Measurements from ENCODE around the gene RUNX1. TPM values are rescaled to one million over a fixed set of nuclear protein-coding genes. Genes with fewer than 3 reads are reported as not detected.

Gene RUNX1
- total and polyA plus RNA-seq, 4 experiments from 2014 or later = 6.0 to 96.3 (median 56.4) TPM

DNA sequence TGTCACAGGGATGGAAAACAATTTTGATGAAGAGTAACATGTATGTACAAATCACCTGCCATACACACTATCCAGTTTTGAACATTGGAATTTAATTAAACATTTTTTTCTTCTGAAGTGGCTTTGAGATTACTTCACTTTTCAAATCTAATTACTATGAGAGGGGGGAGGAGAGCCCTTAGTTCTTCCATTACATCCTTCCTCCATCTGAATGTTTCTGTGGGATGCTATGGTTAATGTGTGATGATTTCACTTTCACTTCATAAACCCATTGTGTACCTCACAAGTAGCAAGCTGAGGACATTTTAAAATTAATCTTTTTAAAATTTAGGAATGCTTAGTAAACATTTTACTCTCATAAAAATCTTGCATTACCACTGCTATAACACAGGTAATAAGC is 156.9 kb downstream of the RUNX1 start:
- H3K27me3 Mint-ChIP-seq = peaks cover 0 to 1% of the 10 kb centered on the region in 2 donors
- H3K36me3 Mint-ChIP-seq = peaks cover 10 to 16% of the 10 kb centered on the region in 2 donors
- Histone ChIP-seq H3K27ac (ENCODE audit: low read depth, low read length) (peak overlapping the region; percentile 2), H3K27me3 (ENCODE audit: insufficient read depth, low read length) (no peaks in the 10 kb centered on the region), H3K4me1 (ENCODE audit: insufficient read depth, low read length) (peaks cover 59% of the 10 kb centered on the region), H3K9me3 (ENCODE audit: control insufficient read depth in 1 of 2, low read length in 2 of 2) (no peaks in the 10 kb centered on the region), H3K4me3 (ENCODE audit: low read length in 2 of 2) (no peak overlapping the region), H3K36me3 (ENCODE audit: insufficient read depth, low read length) (no peaks in the 10 kb centered on the region)
- peak overlapping the region in 4 of 7 donors; percentile 15 to 90 (median 52) for H3K27ac Mint-ChIP-seq
- ChIA-PET CTCF (ENCODE audit: partially characterized antibody) (interaction anchor here (1.0 to 10.8 kb wide), 6 partner anchors 9 to 508 kb away, joined by 3 to 108 read pairs (median 8); partner anchors contain the start of gene RUNX1), POLR2A (ENCODE audit: partially characterized antibody) (interaction anchor here (0.8 to 13.4 kb wide), 6 partner anchors 42 to 508 kb away, joined by 3 to 280 read pairs (median 6); partner anchors contain the start of gene RUNX1)
- peaks cover 43 to 73% (median 54%) of the 10 kb centered on the region in 4 donors for H3K4me1 Mint-ChIP-seq
- H3K9me3 Mint-ChIP-seq = peaks cover 0 to 4% (median 0%) of the 10 kb centered on the region in 8 donors
- peak overlapping the region in 6 of 8 donors; percentile 7 to 68 (median 60) for H3K4me3 Mint-ChIP-seq
- intact Hi-C loops (cut with micrococcal nuclease) = no loop called here
- peak in 3 of 5 donors; percentile 17 to 23 (median 22) for DNase-seq

DNA sequence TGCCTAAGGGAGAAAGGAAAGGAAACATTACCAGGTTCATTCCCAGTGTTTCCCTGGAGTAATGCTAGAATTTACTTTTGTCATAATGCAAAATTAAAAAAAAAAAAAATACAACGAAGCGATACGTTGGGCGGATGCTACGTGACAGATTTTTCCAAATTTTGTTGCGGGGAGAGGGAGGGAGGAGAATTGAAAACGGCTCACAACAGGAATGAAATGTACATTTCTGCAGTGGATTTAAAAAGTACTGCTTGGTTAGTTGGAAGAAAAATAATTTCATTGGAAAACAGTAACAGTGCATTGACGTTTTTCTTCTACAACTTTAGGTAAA is 157.5 kb downstream of the RUNX1 start:
- intact Hi-C loops (cut with micrococcal nuclease) = no loop called here
- Mint-ChIP-seq H3K27me3 (peaks cover 0 to 1% of the 10 kb centered on the region in 2 donors), H3K27ac (peak overlapping the region in 4 of 7 donors; percentile 48 to 90 (median 74)), H3K4me1 (peaks cover 39 to 70% (median 50%) of the 10 kb centered on the region in 4 donors), H3K9me3 (peaks cover 0 to 4% (median 0%) of the 10 kb centered on the region in 8 donors), H3K36me3 (peaks cover 4 to 11% of the 10 kb centered on the region in 2 donors), H3K4me3 (peak overlapping the region; percentile 49 to 73 (median 65))
- no peaks in the 10 kb centered on the region for H3K9me3 ChIP-seq (ENCODE audit: control insufficient read depth in 1 of 2, low read length in 2 of 2)
- POLR2A ChIA-PET (ENCODE audit: partially characterized antibody) = interaction anchor here (8.7 to 13.4 kb wide), 2 partner anchors 135 to 156 kb away, joined by 90 to 280 read pairs; partner anchors contain the start of gene RUNX1
- no peak overlapping the region for H3K4me3 ChIP-seq (ENCODE audit: low read length in 2 of 2)
- H3K27me3 ChIP-seq (ENCODE audit: insufficient read depth, low read length) = no peaks in the 10 kb centered on the region
- CTCF ChIA-PET (ENCODE audit: partially characterized antibody) = interaction anchor here (1.3 to 10.8 kb wide), 4 partner anchors 83 to 509 kb away, joined by 6 to 108 read pairs (median 10); partner anchors contain the start of gene RUNX1
- DNase-seq = no peak
- H3K36me3 ChIP-seq (ENCODE audit: insufficient read depth, low read length) = no peaks in the 10 kb centered on the region
- peaks cover 60% of the 10 kb centered on the region for H3K4me1 ChIP-seq (ENCODE audit: insufficient read depth, low read length)
- no peak overlapping the region for H3K27ac ChIP-seq (ENCODE audit: low read depth, low read length)

DNA sequence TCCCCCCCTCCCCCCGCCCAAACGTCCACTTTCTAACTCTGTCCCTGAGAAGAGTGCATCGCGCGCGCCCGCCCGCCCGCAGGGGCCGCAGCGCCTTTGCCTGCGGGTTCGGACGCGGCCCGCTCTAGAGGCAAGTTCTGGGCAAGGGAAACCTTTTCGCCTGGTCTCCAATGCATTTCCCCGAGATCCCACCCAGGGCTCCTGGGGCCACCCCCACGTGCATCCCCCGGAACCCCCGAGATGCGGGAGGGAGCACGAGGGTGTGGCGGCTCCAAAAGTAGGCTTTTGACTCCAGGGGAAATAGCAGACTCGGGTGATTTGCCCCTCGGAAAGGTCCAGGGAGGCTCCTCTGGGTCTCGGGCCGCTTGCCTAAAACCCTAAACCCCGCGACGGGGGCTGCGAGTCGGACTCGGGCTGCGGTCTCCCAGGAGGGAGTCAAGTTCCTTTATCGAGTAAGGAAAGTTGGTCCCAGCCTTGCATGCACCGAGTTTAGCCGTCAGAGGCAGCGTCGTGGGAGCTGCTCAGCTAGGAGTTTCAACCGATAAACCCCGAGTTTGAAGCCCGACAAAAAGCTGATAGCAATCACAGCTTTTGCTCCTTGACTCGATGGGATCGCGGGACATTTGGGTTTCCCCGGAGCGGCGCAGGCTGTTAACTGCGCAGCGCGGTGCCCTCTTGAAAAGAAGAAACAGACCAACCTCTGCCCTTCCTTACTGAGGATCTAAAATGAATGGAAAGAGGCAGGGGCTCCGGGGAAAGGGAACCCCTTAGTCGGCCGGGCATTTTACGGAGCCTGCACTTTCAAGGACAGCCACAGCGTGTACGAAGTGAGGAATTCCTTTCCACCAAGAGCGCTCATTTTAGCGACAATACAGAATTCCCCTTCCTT is 158.1 kb downstream of the RUNX1 start:
- Mint-ChIP-seq H3K36me3 (peaks cover under 1 to 11% of the 10 kb centered on the region in 2 donors), H3K4me3 (peak overlapping the region; percentile 17 to 78 (median 55)), H3K27me3 (peaks cover 0 to 1% of the 10 kb centered on the region in 2 donors), H3K4me1 (peaks cover 37 to 71% (median 50%) of the 10 kb centered on the region in 4 donors), H3K9me3 (peaks cover 0 to 4% (median 0%) of the 10 kb centered on the region in 8 donors), H3K27ac (peak overlapping the region in 6 of 7 donors; percentile 47 to 90 (median 57))
- intact Hi-C loops (cut with micrococcal nuclease) = loop anchor here (1.0 kb wide), 3 partner anchors 135 to 509 kb away; no protein-coding TSS in a partner anchor
- peak overlapping the region; percentile 75 for H3K27ac ChIP-seq (ENCODE audit: low read depth, low read length)
- no peaks in the 10 kb centered on the region for H3K36me3 ChIP-seq (ENCODE audit: insufficient read depth, low read length)
- no peak overlapping the region for H3K4me3 ChIP-seq (ENCODE audit: low read length in 2 of 2)
- H3K27me3 ChIP-seq (ENCODE audit: insufficient read depth, low read length) = no peaks in the 10 kb centered on the region
- ChIA-PET POLR2A (ENCODE audit: partially characterized antibody) (interaction anchor here (1.0 to 13.4 kb wide), 7 partner anchors 83 to 509 kb away, joined by 3 to 280 read pairs (median 23); partner anchors contain the start of gene RUNX1), CTCF (ENCODE audit: partially characterized antibody) (interaction anchor here (1.1 to 10.8 kb wide), 11 partner anchors 11 to 510 kb away, joined by 3 to 108 read pairs (median 7); partner anchors contain the start of gene RUNX1)
- H3K4me1 ChIP-seq (ENCODE audit: insufficient read depth, low read length) = peaks cover 64% of the 10 kb centered on the region
- H3K9me3 ChIP-seq (ENCODE audit: control insufficient read depth in 1 of 2, low read length in 2 of 2) = no peaks in the 10 kb centered on the region
- peak in 1 of 5 donors; percentile 43 for DNase-seq

DNA sequence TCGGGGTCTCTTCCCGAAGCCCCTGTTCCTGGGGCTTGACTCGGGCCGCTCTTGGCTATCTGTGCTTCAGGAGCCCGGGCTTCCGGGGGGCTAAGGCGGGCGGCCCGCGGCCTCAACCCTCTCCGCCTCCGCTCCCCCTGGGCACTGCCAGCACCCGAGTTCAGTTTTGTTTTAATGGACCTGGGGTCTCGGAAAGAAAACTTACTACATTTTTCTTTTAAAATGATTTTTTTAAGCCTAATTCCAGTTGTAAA is 158.7 kb downstream of the RUNX1 start:
- Mint-ChIP-seq H3K4me1 (peaks cover 34 to 72% (median 49%) of the 10 kb centered on the region in 4 donors), H3K9me3 (peaks cover 0 to 4% (median 0%) of the 10 kb centered on the region in 8 donors), H3K4me3 (peak overlapping the region in 5 of 8 donors; percentile 20 to 68 (median 55)), H3K27ac (peak overlapping the region in 1 of 7 donors; percentile 90), H3K27me3 (peaks cover 0 to 1% of the 10 kb centered on the region in 2 donors), H3K36me3 (peaks cover 0 to 11% of the 10 kb centered on the region in 2 donors)
- no peaks in the 10 kb centered on the region for H3K9me3 ChIP-seq (ENCODE audit: control insufficient read depth in 1 of 2, low read length in 2 of 2)
- no peaks in the 10 kb centered on the region for H3K27me3 ChIP-seq (ENCODE audit: insufficient read depth, low read length)
- intact Hi-C loops (cut with micrococcal nuclease) = loop anchor here (1.0 kb wide), 3 partner anchors 136 to 510 kb away; no protein-coding TSS in a partner anchor
- POLR2A ChIA-PET (ENCODE audit: partially characterized antibody) = interaction anchor here (0.7 to 13.4 kb wide), 14 partner anchors 10 to 510 kb away, joined by 3 to 280 read pairs (median 17); partner anchors contain the start of gene RUNX1
- peak overlapping the region; percentile 75 for H3K27ac ChIP-seq (ENCODE audit: low read depth, low read length)
- CTCF ChIA-PET (ENCODE audit: partially characterized antibody) = interaction anchor here (0.6 to 10.8 kb wide), 21 partner anchors 9 to 949 kb away, joined by 3 to 108 read pairs (median 5); partner anchors contain the start of gene RUNX1
- H3K4me3 ChIP-seq (ENCODE audit: low read length in 2 of 2) = peak overlapping the region in 1 of 2 donors; percentile 52
- no peaks in the 10 kb centered on the region for H3K36me3 ChIP-seq (ENCODE audit: insufficient read depth, low read length)
- H3K4me1 ChIP-seq (ENCODE audit: insufficient read depth, low read length) = peaks cover 67% of the 10 kb centered on the region
- DNase-seq = no peak

DNA sequence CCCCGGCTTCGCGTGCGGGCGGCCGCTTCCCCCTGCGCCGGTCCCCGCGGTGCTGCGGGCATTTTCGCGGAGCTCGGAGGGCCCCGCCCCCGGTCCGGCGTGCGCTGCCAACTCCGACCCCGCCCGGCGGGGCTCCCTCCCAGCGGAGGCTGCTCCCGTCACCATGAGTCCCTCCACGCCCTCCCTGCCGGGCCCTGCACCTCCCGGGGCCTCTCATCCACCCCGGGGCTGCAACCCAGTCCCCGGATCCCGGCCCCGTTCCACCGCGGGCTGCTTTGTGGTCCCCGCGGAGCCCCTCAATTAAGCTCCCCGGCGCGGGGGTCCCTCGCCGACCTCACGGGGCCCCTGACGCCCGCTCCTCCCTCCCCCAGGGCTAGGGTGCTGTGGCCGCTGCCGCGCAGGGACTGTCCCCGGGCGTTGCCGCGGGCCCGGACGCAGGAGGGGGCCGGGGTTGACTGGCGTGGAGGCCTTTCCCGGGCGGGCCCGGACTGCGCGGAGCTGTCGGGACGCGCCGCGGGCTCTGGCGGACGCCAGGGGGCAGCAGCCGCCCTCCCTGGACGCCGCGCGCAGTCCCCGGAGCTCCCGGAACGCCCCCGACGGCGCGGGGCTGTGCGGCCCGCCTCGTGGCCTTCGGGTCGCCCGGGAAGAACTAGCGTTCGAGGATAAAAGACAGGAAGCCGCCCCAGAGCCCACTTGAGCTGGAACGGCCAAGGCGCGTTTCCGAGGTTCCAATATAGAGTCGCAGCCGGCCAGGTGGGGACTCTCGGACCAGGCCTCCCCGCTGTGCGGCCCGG is 159.2 kb downstream of the RUNX1 start:
- POLR2A ChIA-PET (ENCODE audit: partially characterized antibody) = interaction anchor here (0.7 to 13.4 kb wide), 19 partner anchors 10 to 516 kb away, joined by 3 to 280 read pairs (median 7); partner anchors contain the start of gene RUNX1
- Histone ChIP-seq H3K27ac (ENCODE audit: low read depth, low read length) (peak overlapping the region; percentile 75), H3K9me3 (ENCODE audit: control insufficient read depth in 1 of 2, low read length in 2 of 2) (no peaks in the 10 kb centered on the region), H3K27me3 (ENCODE audit: insufficient read depth, low read length) (no peaks in the 10 kb centered on the region), H3K4me3 (ENCODE audit: low read length in 2 of 2) (peak overlapping the region; percentile 36 to 52), H3K4me1 (ENCODE audit: insufficient read depth, low read length) (peaks cover 70% of the 10 kb centered on the region), H3K36me3 (ENCODE audit: insufficient read depth, low read length) (no peaks in the 10 kb centered on the region)
- peaks cover 0 to 1% of the 10 kb centered on the region in 2 donors for H3K27me3 Mint-ChIP-seq
- peaks cover 32 to 70% (median 47%) of the 10 kb centered on the region in 4 donors for H3K4me1 Mint-ChIP-seq
- peak; percentile 71 to 80 (median 74) for DNase-seq
- peak overlapping the region in 6 of 8 donors; percentile 10 to 95 (median 66) for H3K4me3 Mint-ChIP-seq
- CTCF ChIA-PET (ENCODE audit: partially characterized antibody) = interaction anchor here (0.6 to 10.8 kb wide), 31 partner anchors 9 to 950 kb away, joined by 3 to 108 read pairs (median 4); partner anchors contain the start of gene RUNX1
- peaks cover 0 to 4% (median 0%) of the 10 kb centered on the region in 8 donors for H3K9me3 Mint-ChIP-seq
- H3K27ac Mint-ChIP-seq = peak overlapping the region in 1 of 7 donors; percentile 90
- peaks cover 0 to 10% of the 10 kb centered on the region in 2 donors for H3K36me3 Mint-ChIP-seq
- intact Hi-C loops (cut with micrococcal nuclease) = loop anchor here (1.0 to 2.0 kb wide), 9 partner anchors 45 to 510 kb away; no protein-coding TSS in a partner anchor

DNA sequence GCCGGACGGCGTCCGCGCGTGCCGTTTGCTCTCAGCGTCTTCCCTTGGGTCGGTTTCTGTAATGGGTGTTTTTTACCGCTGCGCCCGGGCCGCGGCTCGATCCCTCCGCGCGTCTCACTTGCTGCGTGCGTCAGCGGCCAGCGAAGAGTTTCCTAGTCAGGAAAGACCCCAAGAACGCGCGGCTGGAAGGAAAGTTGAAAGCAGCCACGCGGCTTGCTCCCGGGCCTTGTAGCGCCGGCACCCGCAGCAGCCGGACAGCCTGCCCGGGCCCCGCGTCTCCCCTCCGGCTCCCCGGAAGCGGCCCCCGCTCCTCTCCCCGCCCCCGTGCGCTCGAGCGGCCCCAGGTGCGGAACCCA is 159.8 kb downstream of the RUNX1 start:
- POLR2A ChIA-PET (ENCODE audit: partially characterized antibody) = interaction anchor here (0.8 to 13.4 kb wide), 18 partner anchors 11 to 516 kb away, joined by 3 to 280 read pairs (median 8); partner anchors contain the start of gene RUNX1
- Mint-ChIP-seq H3K4me3 (peak overlapping the region; percentile 85 to 95 (median 90)), H3K4me1 (peaks cover 28 to 68% (median 46%) of the 10 kb centered on the region in 4 donors)

More for the DNA sequence above, 159.8 kb downstream of the RUNX1 start:
- no peaks in the 10 kb centered on the region for H3K36me3 ChIP-seq (ENCODE audit: insufficient read depth, low read length)
- peak overlapping the region; percentile 81 to 94 (median 90) for H3K27ac Mint-ChIP-seq
- H3K27me3 Mint-ChIP-seq = peaks cover 0 to 1% of the 10 kb centered on the region in 2 donors
- CTCF ChIA-PET (ENCODE audit: partially characterized antibody) = interaction anchor here (0.8 to 10.8 kb wide), 28 partner anchors 9 to 950 kb away, joined by 3 to 108 read pairs (median 4); partner anchors contain the start of gene RUNX1
- peaks cover 0 to 10% of the 10 kb centered on the region in 2 donors for H3K36me3 Mint-ChIP-seq
- H3K4me1 ChIP-seq (ENCODE audit: insufficient read depth, low read length) = peaks cover 69% of the 10 kb centered on the region
- H3K4me3 ChIP-seq (ENCODE audit: low read length in 2 of 2) = peak overlapping the region in 1 of 2 donors; percentile 52
- H3K27me3 ChIP-seq (ENCODE audit: insufficient read depth, low read length) = no peaks in the 10 kb centered on the region
- intact Hi-C loops (cut with micrococcal nuclease) = loop anchor here (1.0 to 2.0 kb wide), 6 partner anchors 46 to 316 kb away; no protein-coding TSS in a partner anchor
- H3K9me3 ChIP-seq (ENCODE audit: control insufficient read depth in 1 of 2, low read length in 2 of 2) = no peaks in the 10 kb centered on the region
- DNase-seq = peak in 3 of 5 donors; percentile 60 to 77 (median 62)
- peak overlapping the region; percentile 75 for H3K27ac ChIP-seq (ENCODE audit: low read depth, low read length)
- peaks cover 0 to 4% (median 0%) of the 10 kb centered on the region in 8 donors for H3K9me3 Mint-ChIP-seq
